ENCODE results near the gene ASPHD1. TPM values are rescaled to one million over a fixed set of nuclear protein-coding genes. Genes with fewer than 3 reads are reported as not detected.
A peak's percentile ranks its signal among the peaks of the same experiment; 100 is the strongest.

ASPHD1 gene
- total RNA-seq, 1 donor from 2014 or later, result 14.2 TPM

DNA sequence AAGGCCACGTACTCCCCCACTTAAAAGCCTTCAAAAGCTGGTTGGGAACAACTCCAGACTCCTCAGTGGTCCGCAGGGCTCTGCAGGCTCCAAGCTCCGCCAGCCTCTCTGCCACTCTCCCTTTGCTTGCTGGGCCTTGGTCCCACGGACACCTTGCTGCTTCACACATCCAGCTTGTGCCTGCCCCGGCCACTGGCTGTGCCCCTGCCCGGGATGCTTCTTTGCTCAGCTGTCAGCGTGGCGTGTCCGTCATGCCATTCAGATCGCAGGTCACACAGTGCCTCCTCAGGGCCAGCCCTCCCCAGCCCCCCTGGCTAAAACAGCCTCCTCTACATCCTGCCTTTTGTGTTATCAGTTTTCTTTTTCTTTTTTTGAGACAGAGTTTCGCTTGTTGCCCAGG lies 11.8 kb downstream of the ASPHD1 start:
- no peak for DNase-seq (ENCODE audit: low read depth)
- no peak overlapping the region for H3K4me3 ChIP-seq (ENCODE audit: low read depth, low read length)
- TF ChIP-seq, protein P1, sequence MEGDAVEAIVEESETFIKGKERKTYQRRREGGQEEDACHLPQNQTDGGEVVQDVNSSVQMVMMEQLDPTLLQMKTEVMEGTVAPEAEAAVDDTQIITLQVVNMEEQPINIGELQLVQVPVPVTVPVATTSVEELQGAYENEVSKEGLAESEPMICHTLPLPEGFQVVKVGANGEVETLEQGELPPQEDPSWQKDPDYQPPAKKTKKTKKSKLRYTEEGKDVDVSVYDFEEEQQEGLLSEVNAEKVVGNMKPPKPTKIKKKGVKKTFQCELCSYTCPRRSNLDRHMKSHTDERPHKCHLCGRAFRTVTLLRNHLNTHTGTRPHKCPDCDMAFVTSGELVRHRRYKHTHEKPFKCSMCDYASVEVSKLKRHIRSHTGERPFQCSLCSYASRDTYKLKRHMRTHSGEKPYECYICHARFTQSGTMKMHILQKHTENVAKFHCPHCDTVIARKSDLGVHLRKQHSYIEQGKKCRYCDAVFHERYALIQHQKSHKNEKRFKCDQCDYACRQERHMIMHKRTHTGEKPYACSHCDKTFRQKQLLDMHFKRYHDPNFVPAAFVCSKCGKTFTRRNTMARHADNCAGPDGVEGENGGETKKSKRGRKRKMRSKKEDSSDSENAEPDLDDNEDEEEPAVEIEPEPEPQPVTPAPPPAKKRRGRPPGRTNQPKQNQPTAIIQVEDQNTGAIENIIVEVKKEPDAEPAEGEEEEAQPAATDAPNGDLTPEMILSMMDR (conservative IDR thresholded peaks at IDR 0.05; ENCODE audit: low read depth, low read length), result no peak

DNA sequence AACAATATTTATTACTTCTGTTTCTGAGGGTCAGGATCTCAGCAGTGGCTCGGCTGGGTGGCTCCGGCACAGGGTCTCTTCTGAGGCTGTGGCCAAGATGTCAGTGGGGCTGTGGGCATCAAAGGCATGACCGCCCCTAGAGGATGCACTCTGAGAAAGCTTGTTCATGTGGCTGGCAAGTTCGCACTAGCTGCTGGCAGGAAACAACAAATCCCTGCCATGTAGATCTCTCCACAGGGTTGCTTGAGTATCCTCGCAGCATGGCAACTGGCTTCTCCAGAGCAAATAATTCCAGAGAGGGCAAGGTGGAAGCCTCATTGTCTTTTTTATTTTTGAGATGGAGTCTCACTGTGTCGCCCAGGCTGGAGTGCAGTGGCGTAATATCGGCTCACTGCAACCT lies 13.2 kb downstream of the ASPHD1 start:
- no peak for DNase-seq (ENCODE audit: low read depth)
- TF ChIP-seq, protein P1 (conservative IDR thresholded peaks at IDR 0.05; ENCODE audit: low read depth, low read length), result no peak
- no peak overlapping the region for H3K4me3 ChIP-seq (ENCODE audit: low read depth, low read length)

GRCh38 chr16:29915590-29916247 lies 15.4 kb downstream of the ASPHD1 start:
- TF ChIP-seq, protein P1 (conservative IDR thresholded peaks at IDR 0.05; ENCODE audit: low read depth, low read length), result no peak
- peak; percentile 53 for DNase-seq (ENCODE audit: low read depth)
- no peak overlapping the region for H3K4me3 ChIP-seq (ENCODE audit: low read depth, low read length)

DNA sequence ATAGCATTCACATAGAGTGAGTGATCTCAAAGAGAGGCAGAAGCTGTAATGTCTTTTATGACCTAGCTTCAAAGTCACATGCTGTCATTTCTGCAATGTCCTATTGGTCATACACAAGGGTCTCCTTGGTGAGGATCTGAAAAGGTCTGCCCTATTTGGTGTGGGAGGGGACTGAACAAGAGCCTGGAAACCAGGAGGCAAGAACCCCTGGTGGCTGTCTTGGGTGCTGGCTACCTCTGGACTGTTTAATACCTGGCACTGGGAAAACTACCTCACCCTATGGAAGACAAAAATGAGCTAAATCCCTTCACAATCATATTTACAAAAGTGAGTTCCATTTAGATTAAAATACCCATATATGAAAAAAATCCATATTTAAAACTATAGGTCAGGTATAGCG lies 16.7 kb downstream of the ASPHD1 start:
- H3K4me3 ChIP-seq (ENCODE audit: low read depth, low read length), result no peak overlapping the region
- TF ChIP-seq, protein P1 (conservative IDR thresholded peaks at IDR 0.05; ENCODE audit: low read depth, low read length), result peak; percentile 25
- DNase-seq (ENCODE audit: low read depth), result no peak

DNA sequence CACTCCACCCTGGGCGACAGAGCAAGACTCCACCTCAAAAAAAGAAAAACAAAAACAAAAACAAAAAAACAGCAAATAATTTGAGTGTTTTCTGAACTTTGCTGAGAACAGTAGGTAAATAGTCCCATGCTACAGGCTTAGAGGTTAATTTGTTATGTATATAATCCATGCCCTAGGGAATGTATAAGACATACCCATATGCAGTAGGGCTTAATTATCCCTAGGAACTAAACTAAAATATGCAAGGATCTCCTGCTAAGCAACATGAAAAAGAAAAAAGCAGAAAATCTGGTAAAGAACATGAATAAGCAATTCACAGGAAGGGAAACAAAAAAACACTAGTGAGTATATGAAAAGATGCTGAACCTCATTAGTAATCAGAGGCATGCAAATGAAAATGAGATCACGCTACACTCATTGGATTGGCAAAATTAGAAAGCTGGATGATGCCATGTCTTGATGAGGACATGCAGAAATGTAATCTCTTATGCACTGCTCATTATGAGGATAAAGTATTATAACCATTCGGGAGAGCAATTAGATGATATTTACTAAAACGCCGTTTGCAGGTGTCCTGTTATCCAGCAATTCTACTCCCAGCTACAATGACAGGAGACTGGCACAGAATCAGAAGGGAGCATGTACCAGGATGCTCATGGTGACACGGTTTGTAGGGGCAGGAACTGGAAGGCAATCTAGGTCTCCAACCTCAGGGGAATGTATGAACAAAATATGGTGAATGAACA lies 20.2 kb downstream of the ASPHD1 start:
- TF ChIP-seq, protein P1 (conservative IDR thresholded peaks at IDR 0.05; ENCODE audit: low read depth, low read length), result no peak
- DNase-seq (ENCODE audit: low read depth), result no peak
- no peak overlapping the region for H3K4me3 ChIP-seq (ENCODE audit: low read depth, low read length)

DNA sequence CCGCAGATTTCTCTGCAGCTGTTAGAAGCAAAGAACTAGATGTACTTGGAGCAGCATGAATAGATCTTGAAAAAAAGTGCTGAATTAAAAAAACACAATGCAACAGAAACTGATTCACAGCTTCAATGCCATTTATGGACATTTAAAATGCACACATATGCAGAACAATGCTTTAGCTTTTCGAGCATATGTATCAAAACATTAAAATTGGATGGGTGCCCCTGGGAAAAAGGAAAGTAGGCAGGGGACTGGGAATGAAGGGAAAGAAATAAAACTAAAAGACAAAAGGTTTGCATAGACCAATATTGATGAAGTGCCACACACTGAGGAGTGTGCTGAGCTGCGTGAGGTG lies 20.7 kb downstream of the ASPHD1 start:
- TF ChIP-seq, protein P1 (conservative IDR thresholded peaks at IDR 0.05; ENCODE audit: low read depth, low read length), result no peak
- no peak overlapping the region for H3K4me3 ChIP-seq (ENCODE audit: low read depth, low read length)
- DNase-seq (ENCODE audit: low read depth), result no peak

DNA sequence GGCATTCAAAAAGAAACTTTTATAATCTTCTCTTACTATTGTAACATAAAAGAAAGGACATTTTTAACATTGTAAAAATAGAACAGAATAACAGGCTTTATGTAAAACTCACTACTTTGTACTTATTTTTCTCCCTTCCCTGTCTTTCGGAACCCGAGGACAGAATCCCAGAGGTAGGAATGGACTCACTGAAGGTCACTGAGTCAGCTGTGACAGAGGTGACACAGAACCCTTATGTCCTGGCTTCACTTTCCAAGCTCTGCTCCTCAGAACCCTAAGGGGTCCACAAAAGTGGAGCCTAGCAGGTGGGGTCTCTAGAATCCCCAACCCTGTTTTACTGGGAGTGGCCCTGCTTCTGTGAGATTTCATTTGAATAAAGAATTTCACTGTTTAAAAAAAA lies 22.0 kb downstream of the ASPHD1 start:
- DNase-seq (ENCODE audit: low read depth), result no peak
- TF ChIP-seq, protein P1 (conservative IDR thresholded peaks at IDR 0.05; ENCODE audit: low read depth, low read length), result no peak

More for the DNA sequence above, 22.0 kb downstream of the ASPHD1 start:
- no peak overlapping the region for H3K4me3 ChIP-seq (ENCODE audit: low read depth, low read length)

Measured in epithelial cell of proximal tubule (primary cell).